ENCODE results near the gene RYR2. TPM values are rescaled to one million over a fixed set of nuclear protein-coding genes. Genes with fewer than 3 reads are reported as not detected.

Gene RYR2
- total and polyA plus RNA-seq, 9 of the 15 experiments (the other 6 are each of a cell fraction or from before 2014, with no cell fraction given): 0.03 to 0.42 (median 0.14) TPM

DNA sequence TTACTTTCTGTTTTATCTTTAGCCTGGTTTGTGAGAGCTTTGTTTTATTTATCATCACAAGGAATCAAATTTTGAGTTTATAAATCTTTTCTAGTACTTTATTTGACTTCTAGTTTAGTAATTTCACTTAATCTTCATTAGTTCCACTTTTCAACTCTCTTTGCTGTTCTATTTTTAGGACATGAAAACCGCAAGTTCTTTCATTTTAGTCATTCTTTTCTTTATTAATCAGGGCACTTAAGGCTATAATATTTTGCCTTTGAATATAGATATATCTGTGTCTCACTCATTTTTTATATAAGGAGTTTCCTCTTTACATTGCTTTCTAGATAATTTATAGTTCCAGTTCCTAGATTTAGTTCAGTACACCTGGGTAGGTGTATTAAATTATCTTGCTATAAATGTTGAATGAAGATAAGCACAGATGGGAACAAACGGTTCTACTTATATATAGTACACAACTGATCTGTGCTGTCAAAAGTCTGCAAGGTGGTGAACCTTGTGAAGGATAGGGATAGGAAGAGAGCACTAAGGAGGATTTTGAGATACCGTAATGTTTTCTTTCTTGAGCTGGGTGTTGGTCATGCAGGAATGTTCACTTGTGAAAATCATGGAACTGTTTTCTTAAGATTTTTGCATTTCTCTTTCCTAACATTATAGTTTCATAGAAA, 402.3 kb downstream of the RYR2 start (continued):
- TF ChIP-seq KLF6 (CRISPR knock-in tag; IDR thresholded peaks at IDR 0.05; ENCODE audit: borderline replicate concordance): no peak
- no peak for TF ChIP-seq HDAC1 (IDR thresholded peaks at IDR 0.05)
- TF ChIP-seq, protein P1, sequence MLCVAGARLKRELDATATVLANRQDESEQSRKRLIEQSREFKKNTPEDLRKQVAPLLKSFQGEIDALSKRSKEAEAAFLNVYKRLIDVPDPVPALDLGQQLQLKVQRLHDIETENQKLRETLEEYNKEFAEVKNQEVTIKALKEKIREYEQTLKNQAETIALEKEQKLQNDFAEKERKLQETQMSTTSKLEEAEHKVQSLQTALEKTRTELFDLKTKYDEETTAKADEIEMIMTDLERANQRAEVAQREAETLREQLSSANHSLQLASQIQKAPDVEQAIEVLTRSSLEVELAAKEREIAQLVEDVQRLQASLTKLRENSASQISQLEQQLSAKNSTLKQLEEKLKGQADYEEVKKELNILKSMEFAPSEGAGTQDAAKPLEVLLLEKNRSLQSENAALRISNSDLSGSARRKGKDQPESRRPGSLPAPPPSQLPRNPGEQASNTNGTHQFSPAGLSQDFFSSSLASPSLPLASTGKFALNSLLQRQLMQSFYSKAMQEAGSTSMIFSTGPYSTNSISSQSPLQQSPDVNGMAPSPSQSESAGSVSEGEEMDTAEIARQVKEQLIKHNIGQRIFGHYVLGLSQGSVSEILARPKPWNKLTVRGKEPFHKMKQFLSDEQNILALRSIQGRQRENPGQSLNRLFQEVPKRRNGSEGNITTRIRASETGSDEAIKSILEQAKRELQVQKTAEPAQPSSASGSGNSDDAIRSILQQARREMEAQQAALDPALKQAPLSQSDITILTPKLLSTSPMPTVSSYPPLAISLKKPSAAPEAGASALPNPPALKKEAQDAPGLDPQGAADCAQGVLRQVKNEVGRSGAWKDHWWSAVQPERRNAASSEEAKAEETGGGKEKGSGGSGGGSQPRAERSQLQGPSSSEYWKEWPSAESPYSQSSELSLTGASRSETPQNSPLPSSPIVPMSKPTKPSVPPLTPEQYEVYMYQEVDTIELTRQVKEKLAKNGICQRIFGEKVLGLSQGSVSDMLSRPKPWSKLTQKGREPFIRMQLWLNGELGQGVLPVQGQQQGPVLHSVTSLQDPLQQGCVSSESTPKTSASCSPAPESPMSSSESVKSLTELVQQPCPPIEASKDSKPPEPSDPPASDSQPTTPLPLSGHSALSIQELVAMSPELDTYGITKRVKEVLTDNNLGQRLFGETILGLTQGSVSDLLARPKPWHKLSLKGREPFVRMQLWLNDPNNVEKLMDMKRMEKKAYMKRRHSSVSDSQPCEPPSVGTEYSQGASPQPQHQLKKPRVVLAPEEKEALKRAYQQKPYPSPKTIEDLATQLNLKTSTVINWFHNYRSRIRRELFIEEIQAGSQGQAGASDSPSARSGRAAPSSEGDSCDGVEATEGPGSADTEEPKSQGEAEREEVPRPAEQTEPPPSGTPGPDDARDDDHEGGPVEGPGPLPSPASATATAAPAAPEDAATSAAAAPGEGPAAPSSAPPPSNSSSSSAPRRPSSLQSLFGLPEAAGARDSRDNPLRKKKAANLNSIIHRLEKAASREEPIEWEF (CRISPR knock-in tag; IDR thresholded peaks at IDR 0.05): no peak
- no peak for TF ChIP-seq ZNF589 (CRISPR knock-in tag; IDR thresholded peaks at IDR 0.05; ENCODE audit: low read depth)
- TF ChIP-seq, protein P2, sequence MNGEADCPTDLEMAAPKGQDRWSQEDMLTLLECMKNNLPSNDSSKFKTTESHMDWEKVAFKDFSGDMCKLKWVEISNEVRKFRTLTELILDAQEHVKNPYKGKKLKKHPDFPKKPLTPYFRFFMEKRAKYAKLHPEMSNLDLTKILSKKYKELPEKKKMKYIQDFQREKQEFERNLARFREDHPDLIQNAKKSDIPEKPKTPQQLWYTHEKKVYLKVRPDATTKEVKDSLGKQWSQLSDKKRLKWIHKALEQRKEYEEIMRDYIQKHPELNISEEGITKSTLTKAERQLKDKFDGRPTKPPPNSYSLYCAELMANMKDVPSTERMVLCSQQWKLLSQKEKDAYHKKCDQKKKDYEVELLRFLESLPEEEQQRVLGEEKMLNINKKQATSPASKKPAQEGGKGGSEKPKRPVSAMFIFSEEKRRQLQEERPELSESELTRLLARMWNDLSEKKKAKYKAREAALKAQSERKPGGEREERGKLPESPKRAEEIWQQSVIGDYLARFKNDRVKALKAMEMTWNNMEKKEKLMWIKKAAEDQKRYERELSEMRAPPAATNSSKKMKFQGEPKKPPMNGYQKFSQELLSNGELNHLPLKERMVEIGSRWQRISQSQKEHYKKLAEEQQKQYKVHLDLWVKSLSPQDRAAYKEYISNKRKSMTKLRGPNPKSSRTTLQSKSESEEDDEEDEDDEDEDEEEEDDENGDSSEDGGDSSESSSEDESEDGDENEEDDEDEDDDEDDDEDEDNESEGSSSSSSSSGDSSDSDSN (IDR thresholded peaks at IDR 0.05; ENCODE audit: borderline replicate concordance in 1 of 2, low read depth in 2 of 2, low read length in 2 of 2): no peak
